ENCODE measurements around the gene ARHGEF28. TPM values are rescaled to one million over a fixed set of nuclear protein-coding genes. Genes with fewer than 3 reads are reported as not detected.

The ARHGEF28 gene
- total and polyA plus RNA-seq, 10 of the 15 experiments (the other 5 are each of a cell fraction or from before 2014, with no cell fraction given) = 0.10 to 0.72 (median 0.22) TPM; not detected in 2

DNA sequence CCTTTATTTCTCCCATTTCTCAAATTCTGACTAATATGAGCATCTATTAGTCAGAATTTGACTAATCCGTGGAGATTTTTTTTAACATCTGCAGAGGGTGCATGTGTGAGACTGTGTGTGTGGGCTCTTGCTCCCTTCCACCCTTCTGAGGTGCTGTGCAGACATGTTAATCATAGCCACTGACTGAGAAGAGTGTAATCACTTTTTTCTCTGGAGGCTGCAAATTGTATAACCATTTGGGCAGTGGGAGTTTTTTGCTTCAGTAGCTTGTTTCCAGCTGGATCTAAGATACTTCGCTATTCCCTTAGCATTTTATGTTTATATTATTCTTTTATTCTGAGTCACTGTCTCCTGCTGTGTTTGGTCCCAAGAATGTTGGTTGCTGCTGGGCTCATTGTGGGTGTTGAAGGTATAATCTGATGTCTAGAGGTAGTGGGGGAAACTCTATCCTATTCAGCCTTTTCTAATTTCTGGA is 66.2 kb downstream of the ARHGEF28 start (continued):
- TF ChIP-seq NRF1 (conservative IDR thresholded peaks at IDR 0.05; ENCODE audit: low read depth, low read length) (no peak), BCL11A (IDR thresholded peaks at IDR 0.05; ENCODE audit: low read depth, low read length) (peak; percentile 73; the same call in 1 of the 2 replicates), SIX5 (IDR thresholded peaks at IDR 0.05; ENCODE audit: low read depth, low read length, severe bottlenecking) (no peak), RCOR1 (conservative IDR thresholded peaks at IDR 0.05; ENCODE audit: low read depth, low read length) (no peak), YY1 (IDR thresholded peaks at IDR 0.05; ENCODE audit: low read depth, low read length) (peak; percentile 67), IKZF1 (conservative IDR thresholded peaks at IDR 0.05) (peak; percentile 41; the same call in 1 of the 2 replicates), ATF7 (IDR thresholded peaks at IDR 0.05; ENCODE audit: low read depth) (0 out of 2 replicates have a peak, but pooled peaks have one; percentile 20), TARDBP (IDR thresholded peaks at IDR 0.05; ENCODE audit: borderline replicate concordance) (no peak), WRNIP1 (IDR thresholded peaks at IDR 0.05; ENCODE audit: borderline replicate concordance, low read depth, low read length) (no peak), ZNF274 (IDR thresholded peaks at IDR 0.05; ENCODE audit: insufficient read depth, insufficient read length) (no peak), NFYA (IDR thresholded peaks at IDR 0.05; ENCODE audit: borderline replicate concordance, low read depth, low read length) (no peak), CHD1 (IDR thresholded peaks at IDR 0.05; ENCODE audit: low read depth, low read length) (no peak), MEF2A (IDR thresholded peaks at IDR 0.05; ENCODE audit: insufficient read depth, low read depth, low read length) (peak; percentile 66; the same call in 1 of the 2 replicates), POLR2AphosphoS5 (IDR thresholded peaks at IDR 0.05; ENCODE audit: low read length) (no peak), MEF2B (IDR thresholded peaks at IDR 0.05; ENCODE audit: partially characterized antibody, poor library complexity, severe bottlenecking) (no peak)
- TF ChIP-seq, protein P1, sequence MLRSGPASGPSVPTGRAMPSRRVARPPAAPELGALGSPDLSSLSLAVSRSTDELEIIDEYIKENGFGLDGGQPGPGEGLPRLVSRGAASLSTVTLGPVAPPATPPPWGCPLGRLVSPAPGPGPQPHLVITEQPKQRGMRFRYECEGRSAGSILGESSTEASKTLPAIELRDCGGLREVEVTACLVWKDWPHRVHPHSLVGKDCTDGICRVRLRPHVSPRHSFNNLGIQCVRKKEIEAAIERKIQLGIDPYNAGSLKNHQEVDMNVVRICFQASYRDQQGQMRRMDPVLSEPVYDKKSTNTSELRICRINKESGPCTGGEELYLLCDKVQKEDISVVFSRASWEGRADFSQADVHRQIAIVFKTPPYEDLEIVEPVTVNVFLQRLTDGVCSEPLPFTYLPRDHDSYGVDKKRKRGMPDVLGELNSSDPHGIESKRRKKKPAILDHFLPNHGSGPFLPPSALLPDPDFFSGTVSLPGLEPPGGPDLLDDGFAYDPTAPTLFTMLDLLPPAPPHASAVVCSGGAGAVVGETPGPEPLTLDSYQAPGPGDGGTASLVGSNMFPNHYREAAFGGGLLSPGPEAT (IDR thresholded peaks at IDR 0.05; ENCODE audit: low read depth) = no peak; the same call in 1 of the 2 replicates
- TF ChIP-seq, protein P2, sequence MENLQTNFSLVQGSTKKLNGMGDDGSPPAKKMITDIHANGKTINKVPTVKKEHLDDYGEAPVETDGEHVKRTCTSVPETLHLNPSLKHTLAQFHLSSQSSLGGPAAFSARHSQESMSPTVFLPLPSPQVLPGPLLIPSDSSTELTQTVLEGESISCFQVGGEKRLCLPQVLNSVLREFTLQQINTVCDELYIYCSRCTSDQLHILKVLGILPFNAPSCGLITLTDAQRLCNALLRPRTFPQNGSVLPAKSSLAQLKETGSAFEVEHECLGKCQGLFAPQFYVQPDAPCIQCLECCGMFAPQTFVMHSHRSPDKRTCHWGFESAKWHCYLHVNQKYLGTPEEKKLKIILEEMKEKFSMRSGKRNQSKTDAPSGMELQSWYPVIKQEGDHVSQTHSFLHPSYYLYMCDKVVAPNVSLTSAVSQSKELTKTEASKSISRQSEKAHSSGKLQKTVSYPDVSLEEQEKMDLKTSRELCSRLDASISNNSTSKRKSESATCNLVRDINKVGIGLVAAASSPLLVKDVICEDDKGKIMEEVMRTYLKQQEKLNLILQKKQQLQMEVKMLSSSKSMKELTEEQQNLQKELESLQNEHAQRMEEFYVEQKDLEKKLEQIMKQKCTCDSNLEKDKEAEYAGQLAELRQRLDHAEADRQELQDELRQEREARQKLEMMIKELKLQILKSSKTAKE (IDR thresholded peaks at IDR 0.05; ENCODE audit: low read depth, poor library complexity, severe bottlenecking) = peak; percentile 70
- TF ChIP-seq, protein P3, sequence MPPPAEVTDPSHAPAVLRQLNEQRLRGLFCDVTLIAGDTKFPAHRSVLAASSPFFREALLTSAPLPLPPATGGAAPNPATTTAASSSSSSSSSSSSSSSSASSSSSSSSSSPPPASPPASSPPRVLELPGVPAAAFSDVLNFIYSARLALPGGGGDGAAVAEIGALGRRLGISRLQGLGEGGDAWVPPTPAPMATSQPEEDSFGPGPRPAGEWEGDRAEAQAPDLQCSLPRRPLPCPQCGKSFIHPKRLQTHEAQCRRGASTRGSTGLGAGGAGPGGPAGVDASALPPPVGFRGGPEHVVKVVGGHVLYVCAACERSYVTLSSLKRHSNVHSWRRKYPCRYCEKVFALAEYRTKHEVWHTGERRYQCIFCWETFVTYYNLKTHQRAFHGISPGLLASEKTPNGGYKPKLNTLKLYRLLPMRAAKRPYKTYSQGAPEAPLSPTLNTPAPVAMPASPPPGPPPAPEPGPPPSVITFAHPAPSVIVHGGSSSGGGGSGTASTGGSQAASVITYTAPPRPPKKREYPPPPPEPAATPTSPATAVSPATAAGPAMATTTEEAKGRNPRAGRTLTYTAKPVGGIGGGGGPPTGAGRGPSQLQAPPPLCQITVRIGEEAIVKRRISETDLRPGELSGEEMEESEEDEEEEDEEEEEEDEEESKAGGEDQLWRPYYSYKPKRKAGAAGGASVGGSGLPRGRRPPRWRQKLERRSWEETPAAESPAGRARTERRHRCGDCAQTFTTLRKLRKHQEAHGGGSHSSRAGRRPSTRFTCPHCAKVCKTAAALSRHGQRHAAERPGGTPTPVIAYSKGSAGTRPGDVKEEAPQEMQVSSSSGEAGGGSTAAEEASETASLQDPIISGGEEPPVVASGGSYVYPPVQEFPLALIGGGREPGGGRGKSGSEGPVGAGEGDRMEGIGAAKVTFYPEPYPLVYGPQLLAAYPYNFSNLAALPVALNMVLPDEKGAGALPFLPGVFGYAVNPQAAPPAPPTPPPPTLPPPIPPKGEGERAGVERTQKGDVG (CRISPR knock-in tag; IDR thresholded peaks at IDR 0.05) = no peak
- TF ChIP-seq, protein P4, sequence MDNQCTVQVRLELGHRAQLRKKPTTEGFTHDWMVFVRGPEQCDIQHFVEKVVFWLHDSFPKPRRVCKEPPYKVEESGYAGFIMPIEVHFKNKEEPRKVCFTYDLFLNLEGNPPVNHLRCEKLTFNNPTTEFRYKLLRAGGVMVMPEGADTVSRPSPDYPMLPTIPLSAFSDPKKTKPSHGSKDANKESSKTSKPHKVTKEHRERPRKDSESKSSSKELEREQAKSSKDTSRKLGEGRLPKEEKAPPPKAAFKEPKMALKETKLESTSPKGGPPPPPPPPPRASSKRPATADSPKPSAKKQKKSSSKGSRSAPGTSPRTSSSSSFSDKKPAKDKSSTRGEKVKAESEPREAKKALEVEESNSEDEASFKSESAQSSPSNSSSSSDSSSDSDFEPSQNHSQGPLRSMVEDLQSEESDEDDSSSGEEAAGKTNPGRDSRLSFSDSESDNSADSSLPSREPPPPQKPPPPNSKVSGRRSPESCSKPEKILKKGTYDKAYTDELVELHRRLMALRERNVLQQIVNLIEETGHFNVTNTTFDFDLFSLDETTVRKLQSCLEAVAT (IDR thresholded peaks at IDR 0.05) = no peak
- TF ChIP-seq, protein P5, sequence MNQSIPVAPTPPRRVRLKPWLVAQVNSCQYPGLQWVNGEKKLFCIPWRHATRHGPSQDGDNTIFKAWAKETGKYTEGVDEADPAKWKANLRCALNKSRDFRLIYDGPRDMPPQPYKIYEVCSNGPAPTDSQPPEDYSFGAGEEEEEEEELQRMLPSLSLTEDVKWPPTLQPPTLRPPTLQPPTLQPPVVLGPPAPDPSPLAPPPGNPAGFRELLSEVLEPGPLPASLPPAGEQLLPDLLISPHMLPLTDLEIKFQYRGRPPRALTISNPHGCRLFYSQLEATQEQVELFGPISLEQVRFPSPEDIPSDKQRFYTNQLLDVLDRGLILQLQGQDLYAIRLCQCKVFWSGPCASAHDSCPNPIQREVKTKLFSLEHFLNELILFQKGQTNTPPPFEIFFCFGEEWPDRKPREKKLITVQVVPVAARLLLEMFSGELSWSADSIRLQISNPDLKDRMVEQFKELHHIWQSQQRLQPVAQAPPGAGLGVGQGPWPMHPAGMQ (IDR thresholded peaks at IDR 0.05; ENCODE audit: borderline replicate concordance) = no peak

Data from GM12878 (cell line).